ENCODE results near the gene ESF1.
"Not testable (repeated sequence)": the region's sequence is repeated elsewhere in the genome, so short reads cannot be mapped to it uniquely, and the experiment has no call there.

ESF1 gene

GRCh38 chr20:13788167-13788834 lies 3.6 kb upstream of the ESF1 start:
- DNase-seq: peak; percentile 16 to 72

- no peak for DNase-seq
Measured at GRCh38 chr20:13786143-13786828, 1.6 kb upstream of the ESF1 start.

DNA sequence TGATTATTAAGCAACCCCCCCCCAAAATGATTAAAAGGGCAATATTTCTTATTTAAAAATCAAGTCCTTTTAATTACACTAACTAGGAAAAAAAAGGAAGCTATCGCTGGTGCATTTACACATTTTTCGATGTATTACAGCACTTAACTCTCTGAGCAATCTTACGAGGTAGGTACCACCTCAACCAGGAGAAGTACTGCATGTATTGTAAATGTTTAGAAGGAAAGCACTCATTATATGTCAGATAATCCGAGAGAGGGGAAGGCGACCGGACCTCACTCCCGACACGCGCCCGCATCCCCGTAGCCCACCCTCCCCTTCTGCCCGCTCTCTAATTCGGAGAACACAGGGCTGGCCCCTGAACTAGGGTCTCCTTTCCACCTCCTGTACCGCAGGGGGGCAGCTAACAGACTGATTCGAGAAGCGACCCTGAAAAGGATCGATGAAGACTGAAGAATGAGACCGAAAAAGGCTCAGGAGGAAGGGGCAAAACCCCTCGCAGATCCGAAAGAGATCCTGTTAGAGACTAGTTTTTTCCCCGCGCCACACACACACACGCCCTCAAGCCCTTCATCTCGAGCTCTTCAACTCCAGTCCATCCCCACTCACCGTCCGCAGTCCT lies 337 bp downstream of the ESF1 start:
- DNase-seq: peak in 1 of 2 experiments; percentile 51

DNA sequence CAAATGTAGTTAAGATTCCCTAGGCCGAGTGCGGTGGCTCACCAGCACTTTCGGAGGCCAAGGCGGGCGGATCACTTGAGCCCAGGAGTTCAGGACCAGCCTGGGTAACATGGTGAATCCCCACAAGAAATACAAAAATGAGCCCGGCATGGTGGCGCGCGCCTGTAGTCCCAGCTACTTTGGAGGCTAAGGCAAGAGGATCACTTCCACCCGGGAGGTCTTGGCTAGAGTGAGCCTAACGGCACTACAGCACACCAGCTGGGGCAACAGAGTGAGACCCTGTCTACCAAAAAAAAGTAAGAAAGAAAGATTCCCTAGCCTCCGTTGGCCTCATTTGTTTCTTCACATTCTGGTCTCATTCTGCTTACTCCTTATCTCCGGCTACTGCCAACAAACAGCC lies 1.2 kb downstream of the ESF1 start:
- DNase-seq: no peak

DNA sequence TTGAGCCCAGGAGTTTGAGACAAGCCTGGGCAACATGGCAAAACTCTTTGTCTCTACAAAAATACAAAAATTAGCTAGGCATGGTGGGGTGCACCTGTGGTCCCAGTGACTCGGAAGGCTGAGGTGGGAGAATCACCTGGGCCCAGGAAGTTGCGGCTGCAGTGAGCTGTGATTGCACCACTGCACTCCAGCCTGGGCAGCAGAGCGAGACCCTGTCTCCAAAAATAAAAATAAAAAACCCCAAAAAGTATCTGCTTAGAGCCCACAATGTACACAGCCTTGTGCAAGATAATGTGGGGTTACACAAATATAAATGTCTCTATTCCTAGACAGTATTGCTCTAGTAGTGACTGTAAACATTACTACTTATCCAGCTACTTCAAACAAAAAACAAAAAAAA lies 5.9 kb downstream of the ESF1 start:
- no peak for DNase-seq

- no peak for DNase-seq
Measured at GRCh38 chr20:13777171-13777601, 7.5 kb downstream of the ESF1 start.

GRCh38 chr20:13775867-13776266 lies 8.9 kb downstream of the ESF1 start:
- DNase-seq: no peak

GRCh38 chr20:13772529-13772928 lies 12.2 kb downstream of the ESF1 start:
- no peak for DNase-seq

GRCh38 chr20:13771853-13772453 lies 12.8 kb downstream of the ESF1 start:
- DNase-seq: peak in 1 of 2 experiments; percentile 30

GRCh38 chr20:13770141-13770540 lies 14.6 kb downstream of the ESF1 start:
- no peak for DNase-seq

- DNase-seq: no peak
Measured at GRCh38 chr20:13765868-13766416, 18.8 kb downstream of the ESF1 start.

DNA sequence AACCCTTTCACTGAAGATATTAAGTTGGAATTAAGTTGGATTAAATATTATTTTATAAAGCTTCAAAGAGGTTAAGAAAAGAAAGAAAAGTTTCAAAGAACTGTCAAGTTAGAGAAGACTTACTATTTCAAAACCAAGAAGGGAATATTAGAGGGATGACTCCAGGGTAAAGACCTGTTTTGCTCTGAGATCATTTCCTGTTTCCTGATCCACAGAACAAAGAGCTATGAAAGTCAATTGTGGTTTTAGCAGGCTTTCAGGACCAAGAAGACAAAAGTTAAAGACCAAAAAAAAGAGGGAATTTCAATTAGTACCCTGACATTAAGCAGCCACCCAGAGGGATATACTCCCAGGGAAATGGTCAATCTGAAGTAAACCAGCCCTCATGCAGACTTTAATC lies 19.4 kb downstream of the ESF1 start:
- DNase-seq: no peak

- DNase-seq: not testable (repeated sequence)
Measured at GRCh38 chr20:13760451-13760946, 24.2 kb downstream of the ESF1 start.

GRCh38 chr20:13758884-13759283 lies 25.8 kb downstream of the ESF1 start:
- no peak for DNase-seq

DNA sequence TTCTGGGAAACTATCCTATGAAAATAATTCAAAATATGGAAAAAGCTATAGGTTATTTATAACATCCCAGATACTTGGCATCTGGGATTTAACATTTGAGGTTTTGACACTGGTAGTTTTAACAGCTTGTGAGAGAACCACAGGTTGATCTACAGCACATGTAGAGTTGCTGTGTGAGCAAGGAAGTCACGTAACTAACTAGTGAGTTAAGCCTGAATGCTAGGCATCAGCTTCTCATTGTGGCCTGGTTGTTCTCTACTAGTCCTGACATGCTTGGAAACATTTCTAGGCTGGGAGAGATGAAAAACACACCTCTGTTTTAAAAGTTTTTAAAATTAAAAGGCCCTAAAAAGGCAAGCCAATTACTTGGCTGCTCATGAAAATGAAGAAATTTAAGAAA lies 28.2 kb downstream of the ESF1 start:
- no peak for DNase-seq

DNA sequence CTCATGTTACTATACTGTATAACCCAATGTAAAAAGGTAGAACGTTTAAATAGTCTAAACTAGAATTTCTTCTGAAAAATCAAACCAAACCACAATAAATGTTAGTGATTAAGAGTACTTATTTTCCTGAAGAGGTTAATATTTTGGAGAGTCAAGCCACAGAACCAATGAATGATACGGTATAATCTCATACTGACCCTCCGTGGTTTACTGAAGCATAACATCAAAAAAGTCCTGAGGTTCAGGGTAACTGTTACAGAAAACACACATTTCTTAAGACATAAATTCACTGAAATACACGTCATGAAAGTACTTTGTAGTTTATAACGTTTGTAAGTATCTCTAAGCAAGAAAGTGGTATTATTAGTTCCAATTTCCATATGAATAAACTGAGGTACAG lies 28.9 kb downstream of the ESF1 start:
- DNase-seq: no peak

DNA sequence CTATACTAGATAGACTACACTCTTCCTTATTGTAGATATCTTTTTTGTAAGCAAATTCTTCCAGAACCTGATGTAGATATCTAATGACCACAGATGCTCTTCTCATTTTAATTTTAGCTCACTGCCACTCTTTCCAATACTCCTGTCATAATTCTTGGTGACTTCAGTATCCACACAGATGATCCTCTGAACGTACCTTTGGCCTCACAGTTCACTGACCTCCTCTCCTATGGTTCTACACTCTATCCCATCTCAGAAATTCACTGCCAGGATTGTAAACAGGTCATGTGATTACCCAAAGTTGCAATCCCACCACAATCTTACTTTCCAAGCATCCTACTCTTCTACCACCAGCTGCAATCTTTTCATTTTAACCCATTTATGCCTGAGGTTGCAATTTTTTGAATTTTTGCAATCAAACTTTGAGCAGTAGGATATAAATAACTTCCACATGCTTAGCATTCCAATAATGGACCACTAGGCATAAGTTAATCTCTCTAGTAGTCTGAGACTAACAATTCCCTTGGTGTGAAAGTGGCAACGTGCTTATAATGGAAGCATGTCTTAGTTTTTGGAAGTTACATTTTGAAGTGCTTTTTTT lies 31.2 kb downstream of the ESF1 start:
- DNase-seq: no peak

DNA sequence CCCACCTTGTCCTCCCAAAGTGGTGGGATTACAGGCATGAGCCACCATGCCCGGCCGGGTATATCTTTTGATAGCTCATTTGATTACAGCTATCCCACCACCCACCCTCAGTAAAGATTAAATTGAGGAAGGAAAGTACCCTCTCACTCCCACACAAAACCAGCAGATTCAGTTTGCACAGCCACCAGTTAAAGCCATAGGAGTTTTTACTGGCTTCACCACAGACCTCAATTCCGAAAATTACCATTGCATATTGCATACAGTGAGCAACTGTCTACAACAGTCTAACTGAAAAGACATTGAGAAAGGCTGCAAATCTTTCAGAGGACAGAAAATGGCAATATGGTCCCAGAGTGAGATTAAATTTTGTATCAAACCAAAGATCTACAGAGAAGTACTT lies 34.9 kb downstream of the ESF1 start:
- no peak for DNase-seq

GRCh38 chr20:13745784-13746183 lies 38.9 kb downstream of the ESF1 start:
- DNase-seq: no peak

DNA sequence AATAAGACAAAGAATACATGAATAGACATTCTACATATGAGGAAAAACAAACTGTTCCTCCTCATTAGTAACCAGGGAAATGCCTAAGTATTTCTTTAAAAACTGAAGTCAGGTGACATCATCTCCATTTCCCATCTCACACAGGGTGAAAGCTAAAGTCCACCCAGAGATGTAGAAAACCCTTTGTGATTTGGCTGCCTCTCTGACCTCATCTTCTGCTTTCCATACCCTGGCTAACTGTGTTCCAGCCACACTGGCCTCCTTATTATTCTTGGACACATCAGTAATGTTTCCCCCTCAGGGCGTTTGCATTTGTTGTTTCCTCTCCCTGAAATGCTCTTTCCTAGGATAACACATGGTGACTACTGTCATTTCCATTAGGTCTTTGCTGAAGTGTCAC lies 40.4 kb downstream of the ESF1 start:
- no peak for DNase-seq

DNA sequence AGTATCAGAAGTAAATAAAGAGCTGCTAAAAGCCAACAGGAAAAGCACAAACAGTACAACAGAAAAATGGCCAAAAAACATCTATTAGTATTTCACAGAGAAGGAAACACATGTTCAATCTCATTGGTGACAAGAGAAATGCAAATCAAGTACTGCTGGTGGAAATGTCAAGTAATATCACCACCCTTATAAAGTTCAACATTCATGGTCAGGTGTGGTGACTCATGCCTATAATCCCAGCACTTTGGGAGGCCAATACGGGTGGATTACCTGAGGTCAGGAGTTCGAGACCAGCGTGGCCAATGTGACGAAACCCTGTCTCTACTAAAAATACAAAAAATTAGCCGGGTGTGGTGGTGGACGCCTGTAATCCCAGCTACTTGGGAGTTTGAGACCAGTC lies 42.8 kb downstream of the ESF1 start:
- no peak for DNase-seq

- DNase-seq: no peak
Measured at GRCh38 chr20:13739731-13740649, 44.7 kb downstream of the ESF1 start.
